Esophagus squamous epithelium (tissue), 5 donors: ENCODE data around the gene TIGD3. TPM values are rescaled to one million over a fixed set of nuclear protein-coding genes. Genes with fewer than 3 reads are reported as not detected.

Experiments used
- DNase-seq: peaks from one replicate; lab custom pipeline; 2025; lab: John Stamatoyannopoulos, UW
- H3K27ac ChIP-seq, 4 donors: fragments of 200-600 bp; sonication (generic); one replicate each; pipeline ENCODE4 v1.5.1; 2016 to 2019; ENCODE audit warnings: mild to moderate bottlenecking in 1 of 4
- H3K27me3 ChIP-seq, 4 donors: fragments of 200-600 bp; sonication (generic); 1 replicate in 3 of 4; 2 replicates in 1 of 4; pipeline versions ENCODE4 v1.5.1 to v1.6.0; 2017 to 2021; ENCODE audit warnings: antibody characterized with exemption in 1 of 4
- H3K36me3 ChIP-seq, 3 donors: fragments of 200-600 bp; sonication (generic); one replicate each; pipeline ENCODE4 v1.5.1; 2016 to 2019
- H3K4me1 ChIP-seq, 3 donors: fragments of 200-600 bp; sonication (generic); one replicate each; pipeline ENCODE4 v1.5.1; 2017 to 2019
- H3K4me3 ChIP-seq, 4 donors: fragments of 200-600 bp; sonication (generic); 1 replicate in 3 of 4; 2 replicates in 1 of 4; pipeline ENCODE4 v1.5.1; 2016 to 2019; ENCODE audit warnings: mild to moderate bottlenecking in 2 of 4, moderate library complexity in 1 of 4
- H3K9me3 ChIP-seq, 3 donors: fragments of 200-600 bp; sonication (generic); one replicate each; pipeline ENCODE4 v1.5.1; 2016 to 2019
- POLR2A ChIP-seq, 4 donors: fragments of 450-650 bp; IDR thresholded peaks; one replicate each; pipeline ENCODE4 v1.6.1; 2017; ENCODE audit warnings: antibody characterized with exemption in 4 of 4, mild to moderate bottlenecking in 4 of 4, moderate library complexity in 3 of 4
- WGBS, 2 donors: methylation state at CpG; one replicate each; pipeline ENCODE4 v1.1.5; 2018; 5-methylcytosine and 5-hydroxymethylcytosine counted together
- intact Hi-C: fragments of 100-400 bp; cut with DNase I; formaldehyde crosslinking; loops from one replicate; pipeline ENCODE4 v1.15.0; 2022
- total RNA-seq, 4 donors: library from RNA; depleted of rRNA; stranded (reverse); fragments of >200 nt; gene quantifications; one replicate each; pipeline ENCODE4 v1.1.0, GENCODE V29; 2016
- TF ChIP-seq, protein P1 (sequence below), 6 experiments: fragments of 450-650 bp in 4 of 6; fragments of 200-600 bp in 2 of 6; sonication (generic) in 2 of 6; IDR thresholded peaks; one replicate each; pipeline ENCODE4 v1.5.1; 2016 to 2019; ENCODE audit warnings: antibody characterized with exemption in 6 of 6, mild to moderate bottlenecking in 4 of 6, moderate library complexity in 4 of 6
- donor health status: DM: yes; HTN: yes; CAD: no.

TIGD3 gene
- total RNA-seq, 4 donors from 2014 or later, result 0.13 to 1.3 (median 0.56) TPM

DNA sequence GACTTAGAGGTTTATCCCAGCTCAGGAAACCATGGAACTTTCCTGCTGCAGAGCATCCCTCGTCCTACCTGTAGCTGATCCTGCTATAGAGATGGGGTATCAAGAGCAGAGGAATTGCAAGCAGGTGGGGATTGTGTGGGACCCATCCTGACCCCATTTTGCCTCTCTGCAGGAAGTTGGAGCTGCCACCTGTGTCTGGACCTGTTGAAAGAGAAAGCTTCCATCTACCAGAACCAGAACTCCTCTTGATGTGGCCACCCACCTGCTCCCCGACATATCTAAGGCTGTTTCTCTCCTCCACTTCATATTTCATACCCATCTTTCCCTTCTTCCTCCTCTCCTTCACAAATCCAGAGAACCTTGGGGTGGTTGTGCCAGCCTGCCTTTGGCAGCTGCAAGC, 3.0 kb upstream of the TIGD3 start:
- no peaks in the 10 kb centered on the region for H3K9me3 ChIP-seq
- no peak overlapping the region for H3K27ac ChIP-seq
- H3K4me3 ChIP-seq, result no peak overlapping the region
- peaks cover 0 to 8% (median 0%) of the 10 kb centered on the region in 4 donors for H3K27me3 ChIP-seq
- no peak for DNase-seq
- peaks cover 18 to 28% (median 20%) of the 10 kb centered on the region in 3 donors for H3K4me1 ChIP-seq
- peaks cover 27 to 65% (median 33%) of the 10 kb centered on the region in 3 donors for H3K36me3 ChIP-seq
- TF ChIP-seq, protein P1, sequence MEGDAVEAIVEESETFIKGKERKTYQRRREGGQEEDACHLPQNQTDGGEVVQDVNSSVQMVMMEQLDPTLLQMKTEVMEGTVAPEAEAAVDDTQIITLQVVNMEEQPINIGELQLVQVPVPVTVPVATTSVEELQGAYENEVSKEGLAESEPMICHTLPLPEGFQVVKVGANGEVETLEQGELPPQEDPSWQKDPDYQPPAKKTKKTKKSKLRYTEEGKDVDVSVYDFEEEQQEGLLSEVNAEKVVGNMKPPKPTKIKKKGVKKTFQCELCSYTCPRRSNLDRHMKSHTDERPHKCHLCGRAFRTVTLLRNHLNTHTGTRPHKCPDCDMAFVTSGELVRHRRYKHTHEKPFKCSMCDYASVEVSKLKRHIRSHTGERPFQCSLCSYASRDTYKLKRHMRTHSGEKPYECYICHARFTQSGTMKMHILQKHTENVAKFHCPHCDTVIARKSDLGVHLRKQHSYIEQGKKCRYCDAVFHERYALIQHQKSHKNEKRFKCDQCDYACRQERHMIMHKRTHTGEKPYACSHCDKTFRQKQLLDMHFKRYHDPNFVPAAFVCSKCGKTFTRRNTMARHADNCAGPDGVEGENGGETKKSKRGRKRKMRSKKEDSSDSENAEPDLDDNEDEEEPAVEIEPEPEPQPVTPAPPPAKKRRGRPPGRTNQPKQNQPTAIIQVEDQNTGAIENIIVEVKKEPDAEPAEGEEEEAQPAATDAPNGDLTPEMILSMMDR (IDR thresholded peaks at IDR 0.05), result no peak
- TF ChIP-seq POLR2A (IDR thresholded peaks at IDR 0.05), result no peak
- intact Hi-C loops, result no loop called here
- 86 to 89% methylated on average over 2 of the region's 2 CpGs for WGBS, 2 donors

DNA sequence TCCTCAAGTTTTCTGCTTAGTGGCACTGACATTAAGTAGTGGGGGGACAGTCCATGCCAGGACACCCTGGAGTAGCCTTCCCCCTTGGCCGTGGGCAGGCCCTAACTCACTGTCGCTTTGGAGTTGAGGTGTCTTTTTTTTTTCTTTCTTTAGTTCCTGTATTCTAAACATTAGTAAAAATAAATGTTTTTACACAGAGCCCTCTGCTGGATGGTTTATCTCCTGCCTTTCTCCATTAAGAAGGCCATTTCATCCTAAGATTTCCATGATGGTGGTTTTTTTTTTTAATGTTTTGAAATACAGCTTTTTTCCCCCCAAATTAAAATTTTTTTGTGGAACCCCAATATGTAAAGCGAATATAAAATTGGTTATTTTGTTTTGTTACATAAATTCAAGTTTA, 1.8 kb upstream of the TIGD3 start:
- no peaks in the 10 kb centered on the region for H3K9me3 ChIP-seq
- 65 to 67% methylated on average over 3 of the region's 3 CpGs for WGBS, 2 donors
- no peak overlapping the region for H3K4me3 ChIP-seq
- no peak for DNase-seq
- no peak overlapping the region for H3K27ac ChIP-seq
- H3K4me1 ChIP-seq, result peaks cover 18 to 28% (median 20%) of the 10 kb centered on the region in 3 donors
- peaks cover 23 to 52% (median 26%) of the 10 kb centered on the region in 3 donors for H3K36me3 ChIP-seq
- H3K27me3 ChIP-seq, result peaks cover 0 to 13% (median 0%) of the 10 kb centered on the region in 4 donors
- intact Hi-C loops, result no loop called here
- TF ChIP-seq, protein P1 (IDR thresholded peaks at IDR 0.05), result peak in 2 of 6 experiments; percentile 18 to 25
- TF ChIP-seq POLR2A (IDR thresholded peaks at IDR 0.05), result no peak

DNA sequence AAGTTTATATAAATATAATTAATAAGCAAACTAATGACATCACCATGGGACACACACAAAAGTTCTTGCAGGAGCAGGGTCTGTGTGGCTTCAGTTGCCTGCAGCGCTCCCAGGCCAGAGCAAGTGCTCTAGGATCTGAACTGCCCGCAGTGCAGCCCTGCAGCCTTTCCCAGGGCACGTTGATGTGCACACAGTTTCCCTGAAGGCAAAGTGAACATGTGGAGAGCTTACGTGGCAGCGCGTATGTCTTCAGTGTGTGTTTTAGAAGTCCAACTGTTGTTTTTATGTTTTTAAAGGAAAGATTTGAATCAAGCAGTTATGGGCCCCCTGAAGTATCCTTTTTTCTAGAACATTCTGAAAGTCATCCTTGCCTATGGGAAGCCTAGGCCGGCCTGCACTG, 1.2 kb upstream of the TIGD3 start:
- DNase-seq, result no peak
- H3K27me3 ChIP-seq, result peaks cover 0 to 13% (median 0%) of the 10 kb centered on the region in 4 donors
- H3K27ac ChIP-seq, result no peak overlapping the region
- no peaks in the 10 kb centered on the region for H3K9me3 ChIP-seq
- WGBS, 2 donors, result 83 to 86% methylated on average over 6 of the region's 7 CpGs
- H3K36me3 ChIP-seq, result peaks cover 17 to 46% (median 20%) of the 10 kb centered on the region in 3 donors
- H3K4me1 ChIP-seq, result peaks cover 18 to 28% (median 20%) of the 10 kb centered on the region in 3 donors
- intact Hi-C loops, result no loop called here
- no peak overlapping the region for H3K4me3 ChIP-seq
- TF ChIP-seq, protein P1 (IDR thresholded peaks at IDR 0.05), result no peak
- TF ChIP-seq POLR2A (IDR thresholded peaks at IDR 0.05), result no peak

DNA sequence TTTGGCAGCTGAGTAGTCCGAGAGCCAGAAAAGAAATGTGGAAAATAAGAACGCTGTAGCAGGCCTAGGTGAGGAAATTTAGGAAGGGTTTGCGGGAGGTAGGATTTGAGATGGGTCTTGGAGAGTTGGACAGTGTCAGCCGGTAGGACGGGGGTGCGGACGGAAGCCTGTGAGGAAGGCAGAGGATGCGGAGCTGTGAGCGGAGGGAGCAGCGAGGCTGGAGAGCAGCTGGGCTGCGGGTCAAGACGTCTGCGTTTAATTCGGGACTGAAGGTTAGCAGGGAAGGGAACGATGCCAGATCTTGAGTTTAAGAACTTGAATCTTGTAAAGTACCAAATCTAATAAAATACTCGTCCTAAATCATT, 669 bp upstream of the TIGD3 start:
- Histone ChIP-seq H3K4me3 (peak overlapping the region; percentile 56 to 91 (median 64)), H3K4me1 (peaks cover 18 to 28% (median 20%) of the 10 kb centered on the region in 3 donors), H3K27me3 (peaks cover 0 to 13% (median 0%) of the 10 kb centered on the region in 4 donors), H3K27ac (peak overlapping the region; percentile 47 to 78 (median 66)), H3K36me3 (peaks cover 14 to 41% (median 15%) of the 10 kb centered on the region in 3 donors), H3K9me3 (no peaks in the 10 kb centered on the region)
- intact Hi-C loops, result no loop called here
- no peak for DNase-seq
- TF ChIP-seq POLR2A (IDR thresholded peaks at IDR 0.05), result no peak
- TF ChIP-seq, protein P1 (IDR thresholded peaks at IDR 0.05), result no peak
- 24 to 34% methylated on average over 16 of the region's 16 CpGs for WGBS, 2 donors

DNA sequence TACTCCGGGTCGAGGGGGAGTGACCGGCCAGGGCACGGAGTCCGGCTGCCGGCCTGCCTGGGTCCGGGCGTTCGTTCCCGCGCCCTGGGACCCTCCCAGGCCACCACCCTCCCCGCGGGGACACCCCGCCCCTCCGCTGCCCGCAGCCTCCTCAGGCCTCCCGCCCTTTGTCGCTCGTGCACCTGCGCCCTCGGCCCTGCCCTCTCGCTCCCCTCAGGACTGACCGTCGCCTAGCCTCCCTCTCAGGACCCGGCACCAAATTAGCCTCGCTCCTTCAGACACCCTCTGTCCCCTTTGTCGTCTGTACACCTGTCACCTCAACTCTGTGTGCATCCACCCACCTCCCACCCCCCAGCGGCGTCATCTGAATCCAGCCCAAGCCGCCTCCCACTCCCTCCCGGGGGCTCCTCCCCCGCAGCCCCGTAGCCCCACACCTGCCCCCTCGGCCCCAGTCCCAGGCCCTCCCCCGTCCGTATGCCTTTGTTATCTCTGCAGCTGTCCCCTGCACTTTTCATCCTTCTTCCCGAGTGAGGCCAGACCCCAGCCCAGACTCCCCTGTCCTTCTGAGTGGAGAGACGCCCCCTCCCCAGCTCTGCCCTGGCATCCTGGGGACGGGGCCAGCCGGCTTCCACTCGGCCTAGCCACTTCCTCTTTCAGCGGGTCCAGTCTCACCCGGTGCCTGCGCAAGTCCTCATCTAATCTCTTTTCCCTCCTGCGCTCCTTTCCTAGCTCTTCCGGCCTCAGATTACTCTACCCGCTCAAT, 643 bp downstream of the TIGD3 start:
- peaks cover 18 to 28% (median 20%) of the 10 kb centered on the region in 3 donors for H3K4me1 ChIP-seq
- no peak for DNase-seq

More for the DNA sequence above, 643 bp downstream of the TIGD3 start:
- Histone ChIP-seq H3K36me3 (peaks cover 6 to 28% (median 13%) of the 10 kb centered on the region in 3 donors), H3K27ac (peak overlapping the region; percentile 19 to 78 (median 60)), H3K9me3 (no peaks in the 10 kb centered on the region), H3K27me3 (peaks cover 0 to 13% (median 0%) of the 10 kb centered on the region in 4 donors), H3K4me3 (peak overlapping the region; percentile 56 to 91 (median 64))
- WGBS, 2 donors, result 1 to 4% methylated on average over 23 to 25 of the region's 47 CpGs
- intact Hi-C loops, result no loop called here
- no peak for TF ChIP-seq POLR2A (IDR thresholded peaks at IDR 0.05)
- TF ChIP-seq, protein P1 (IDR thresholded peaks at IDR 0.05), result no peak
